ENCODE results near the gene TNFAIP3. TPM values are rescaled to one million over a fixed set of nuclear protein-coding genes. Genes with fewer than 3 reads are reported as not detected.
"Not testable (repeated sequence)": the region's sequence is repeated elsewhere in the genome, so short reads cannot be mapped to it uniquely, and the experiment has no call there.

Gene TNFAIP3
- total and polyA plus RNA-seq, 5 donors = 6.0 to 11.4 (median 10.6) TPM

DNA sequence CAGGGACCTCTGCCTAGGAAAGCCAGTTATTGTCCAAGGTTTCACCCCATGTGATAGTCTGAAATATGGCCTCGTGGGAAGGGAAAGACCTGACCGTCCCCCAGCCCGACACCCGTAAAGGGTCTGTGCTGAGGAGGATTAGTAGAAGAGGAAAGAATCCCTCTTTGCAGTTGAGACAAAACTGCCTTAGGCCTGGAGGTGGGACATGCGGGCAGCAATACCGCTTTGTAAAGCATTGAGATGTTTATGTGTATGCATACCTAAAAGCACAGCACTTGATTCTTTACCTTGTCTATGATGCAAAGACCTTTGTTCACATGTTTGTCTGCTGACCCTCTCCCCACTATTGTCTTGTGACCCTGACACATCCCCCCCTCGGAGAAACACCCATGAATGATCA, 22.3 kb upstream of the TNFAIP3 start:
- WGBS = 85% methylated on average over 7 of the region's 7 CpGs
- intact Hi-C loops (cut with DNase I); H3K27ac ChIP-seq (ENCODE audit: low read length); H3K4me1 ChIP-seq (ENCODE audit: control insufficient read depth, insufficient read depth, low read length); H3K9me3 ChIP-seq (ENCODE audit: control insufficient read depth, low read length); ATAC-seq; DNase-seq; H3K4me3 ChIP-seq (ENCODE audit: low read length); H3K27me3 ChIP-seq (ENCODE audit: control insufficient read depth, insufficient read depth): not testable (repeated sequence)

DNA sequence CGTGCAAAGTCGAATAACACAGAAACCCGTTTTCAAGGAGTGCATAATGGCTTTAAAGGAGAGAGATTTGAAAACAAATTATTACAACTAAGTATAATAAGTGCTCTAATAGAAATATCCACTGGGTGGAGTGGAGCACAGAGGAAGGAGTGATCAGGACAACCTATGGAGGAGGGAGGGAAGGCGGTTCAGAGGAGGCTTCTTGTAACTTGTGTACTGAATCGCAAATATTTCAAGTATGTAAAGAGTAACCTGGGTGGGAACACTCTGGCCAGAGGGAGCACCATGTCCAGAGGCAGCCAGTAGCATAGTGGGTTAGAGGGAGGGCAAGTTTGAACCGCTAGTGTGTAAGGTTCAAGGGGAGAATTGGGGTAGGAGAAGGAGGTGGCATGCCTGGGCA, 21.6 kb upstream of the TNFAIP3 start:
- ATAC-seq (no peak), DNase-seq (no peak)
- intact Hi-C loops (cut with DNase I) = no loop called here
- H3K27ac ChIP-seq (ENCODE audit: low read length) = no peak overlapping the region
- no peaks in the 10 kb centered on the region for H3K27me3 ChIP-seq (ENCODE audit: control insufficient read depth, insufficient read depth)
- H3K4me1 ChIP-seq (ENCODE audit: control insufficient read depth, insufficient read depth, low read length) = no peaks in the 10 kb centered on the region
- H3K9me3 ChIP-seq (ENCODE audit: control insufficient read depth, low read length) = no peaks in the 10 kb centered on the region
- WGBS = 89% methylated on average over 6 of the region's 6 CpGs
- no peak overlapping the region for H3K4me3 ChIP-seq (ENCODE audit: low read length)

DNA sequence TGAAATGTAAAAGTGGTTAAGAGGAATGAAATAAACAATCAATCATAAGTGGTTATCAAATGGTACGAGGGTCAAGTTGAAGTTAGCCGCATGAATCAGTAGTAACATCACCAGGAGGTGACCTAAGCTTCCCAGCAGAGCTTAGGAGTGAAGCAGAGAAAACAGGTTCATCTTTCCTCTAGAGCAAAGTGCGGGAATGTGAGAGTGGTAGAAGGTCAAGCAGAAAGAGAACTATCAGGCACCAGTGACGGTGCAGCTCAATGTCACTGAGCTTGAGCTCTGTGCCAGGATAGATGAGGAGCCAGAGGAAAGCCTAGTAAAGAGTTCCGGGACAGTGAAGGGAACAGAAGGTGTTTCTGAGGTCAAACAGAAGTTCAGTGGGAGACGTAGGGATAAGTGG, 20.8 kb upstream of the TNFAIP3 start:
- H3K9me3 ChIP-seq (ENCODE audit: control insufficient read depth, low read length) = no peaks in the 10 kb centered on the region
- H3K27me3 ChIP-seq (ENCODE audit: control insufficient read depth, insufficient read depth) = no peaks in the 10 kb centered on the region
- DNase-seq = no peak
- intact Hi-C loops (cut with DNase I) = no loop called here
- no peak overlapping the region for H3K27ac ChIP-seq (ENCODE audit: low read length)
- no peak overlapping the region for H3K4me3 ChIP-seq (ENCODE audit: low read length)
- 85% methylated on average over 6 of the region's 6 CpGs for WGBS
- ATAC-seq = peak in 1 of 2 donors; percentile 32
- H3K4me1 ChIP-seq (ENCODE audit: control insufficient read depth, insufficient read depth, low read length) = no peaks in the 10 kb centered on the region

DNA sequence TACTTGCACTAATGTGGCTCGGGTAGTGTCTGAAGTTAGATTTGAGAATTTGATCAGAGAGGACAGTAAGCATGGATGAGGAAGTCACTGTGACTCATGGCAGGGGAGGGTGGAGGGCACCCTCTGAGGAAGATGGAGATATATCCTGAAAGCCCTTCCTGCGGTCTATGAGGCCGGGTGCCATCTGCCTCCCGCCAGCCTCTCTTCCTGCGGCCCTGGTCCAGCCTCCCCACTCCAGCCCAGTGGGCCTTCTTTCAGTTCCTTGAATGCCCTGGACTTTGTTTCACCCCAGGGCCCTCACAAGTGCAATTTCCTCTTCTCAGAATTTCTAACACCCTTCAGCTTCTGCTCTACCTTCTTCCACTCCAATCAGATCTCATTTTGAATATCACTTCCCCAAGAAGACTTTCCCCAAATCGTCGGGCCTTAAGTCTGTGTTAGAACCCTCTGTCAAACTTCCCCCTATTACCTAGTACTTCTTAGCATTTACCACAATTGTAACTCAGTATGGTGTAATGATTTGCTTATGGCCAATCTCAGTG, 20.2 kb upstream of the TNFAIP3 start:
- ATAC-seq = peak; percentile 80 to 89
- no peak overlapping the region for H3K4me3 ChIP-seq (ENCODE audit: low read length)
- no peaks in the 10 kb centered on the region for H3K4me1 ChIP-seq (ENCODE audit: control insufficient read depth, insufficient read depth, low read length)
- no peak overlapping the region for H3K27ac ChIP-seq (ENCODE audit: low read length)
- H3K27me3 ChIP-seq (ENCODE audit: control insufficient read depth, insufficient read depth) = no peaks in the 10 kb centered on the region
- no peaks in the 10 kb centered on the region for H3K9me3 ChIP-seq (ENCODE audit: control insufficient read depth, low read length)
- DNase-seq = peak; percentile 54 to 83 (median 80)
- intact Hi-C loops (cut with DNase I) = no loop called here
- 81% methylated on average over 7 of the region's 7 CpGs for WGBS

DNA sequence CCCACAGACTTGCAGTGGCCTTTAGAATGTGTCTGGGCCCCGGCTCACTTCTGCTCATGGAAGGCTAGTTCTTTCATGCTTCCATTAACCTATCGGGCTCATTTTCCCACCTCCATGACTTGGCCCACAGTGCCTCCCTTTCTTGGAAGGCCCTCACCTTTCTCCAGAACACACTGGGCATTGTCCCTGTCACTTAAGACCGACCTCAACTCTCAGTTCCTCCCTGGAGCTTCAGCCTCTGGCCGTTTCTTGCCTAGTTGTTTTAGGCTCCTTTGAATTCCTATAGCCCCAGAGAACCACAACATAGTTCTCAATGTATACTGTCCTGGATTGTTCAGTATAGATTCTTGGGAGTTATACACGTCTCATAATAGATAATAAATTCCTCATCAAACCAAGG, 19.3 kb upstream of the TNFAIP3 start:
- Histone ChIP-seq H3K4me1 (ENCODE audit: control insufficient read depth, insufficient read depth, low read length) (no peaks in the 10 kb centered on the region), H3K27ac (ENCODE audit: low read length) (no peak overlapping the region), H3K4me3 (ENCODE audit: low read length) (no peak overlapping the region), H3K27me3 (ENCODE audit: control insufficient read depth, insufficient read depth) (no peaks in the 10 kb centered on the region), H3K9me3 (ENCODE audit: control insufficient read depth, low read length) (no peaks in the 10 kb centered on the region)
- ATAC-seq (no peak), DNase-seq (no peak)
- intact Hi-C loops (cut with DNase I) = no loop called here
- 87% methylated on average over 5 of the region's 5 CpGs for WGBS

DNA sequence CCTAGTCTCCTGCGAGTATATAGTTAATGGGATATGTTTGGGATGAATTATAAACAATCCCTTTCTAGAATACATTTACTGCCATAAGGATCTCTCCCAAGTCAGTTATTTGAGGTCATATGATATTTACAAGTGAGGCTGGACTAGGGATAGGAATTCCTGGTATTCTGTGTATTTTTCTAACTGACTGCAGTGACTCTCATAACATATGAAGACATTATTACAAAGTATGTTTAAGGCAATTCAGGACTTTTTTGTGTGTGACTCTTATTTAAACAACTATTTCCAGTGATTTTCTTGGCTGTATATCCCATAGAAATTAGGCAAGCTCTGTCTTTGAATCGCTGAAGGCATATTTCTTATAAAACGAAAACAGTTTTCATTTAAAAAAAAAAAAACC, 18.4 kb upstream of the TNFAIP3 start:
- 62% methylated on average over 3 of the region's 3 CpGs for WGBS
- Histone ChIP-seq H3K4me1 (ENCODE audit: control insufficient read depth, insufficient read depth, low read length) (no peaks in the 10 kb centered on the region), H3K4me3 (ENCODE audit: low read length) (no peak overlapping the region), H3K27me3 (ENCODE audit: control insufficient read depth, insufficient read depth) (no peaks in the 10 kb centered on the region), H3K9me3 (ENCODE audit: control insufficient read depth, low read length) (no peaks in the 10 kb centered on the region), H3K27ac (ENCODE audit: low read length) (no peak overlapping the region)
- DNase-seq (no peak), ATAC-seq (no peak)
- intact Hi-C loops (cut with DNase I) = no loop called here

DNA sequence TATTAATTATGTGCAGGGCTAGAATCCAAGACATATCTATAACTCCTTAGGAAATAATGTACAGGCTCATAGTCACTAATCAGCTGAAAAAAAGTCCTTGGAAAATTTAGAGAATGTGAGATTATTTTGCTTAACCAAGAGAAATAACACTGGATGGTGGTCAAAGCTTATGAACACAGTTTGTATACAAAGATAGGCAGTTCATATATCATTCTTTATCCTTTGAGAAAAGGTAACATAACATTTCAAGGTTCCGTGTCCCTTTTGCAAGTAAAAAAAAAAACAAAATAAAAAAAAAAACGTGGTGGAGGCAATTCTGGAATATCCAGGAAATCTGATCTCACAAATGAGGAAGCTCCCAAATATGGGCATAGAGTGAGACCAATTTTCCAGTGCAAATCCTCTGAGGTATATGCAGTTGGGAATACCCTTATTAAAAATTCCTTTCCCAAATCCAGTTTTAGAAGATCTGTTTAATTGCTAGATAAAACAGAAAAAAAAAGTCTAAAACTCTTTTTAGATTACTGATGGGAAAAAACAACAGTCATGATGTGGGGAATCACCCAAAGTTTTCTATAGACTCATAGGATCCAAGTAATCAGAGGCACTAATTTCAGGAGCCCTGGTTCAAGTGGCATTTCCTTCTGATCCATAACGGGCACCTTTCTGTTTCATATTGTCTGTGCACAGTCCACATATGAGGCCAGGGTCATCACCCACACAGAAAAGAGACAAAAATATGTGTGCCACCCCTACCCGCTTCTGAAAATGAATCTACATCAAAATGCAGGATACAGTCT, 17.7 kb upstream of the TNFAIP3 start:
- ATAC-seq (peak; percentile 29 to 61), DNase-seq (no peak)
- Histone ChIP-seq H3K9me3 (ENCODE audit: control insufficient read depth, low read length) (no peaks in the 10 kb centered on the region), H3K4me1 (ENCODE audit: control insufficient read depth, insufficient read depth, low read length) (no peaks in the 10 kb centered on the region), H3K27me3 (ENCODE audit: control insufficient read depth, insufficient read depth) (no peaks in the 10 kb centered on the region), H3K4me3 (ENCODE audit: low read length) (no peak overlapping the region), H3K27ac (ENCODE audit: low read length) (no peak overlapping the region)
- intact Hi-C loops (cut with DNase I) = no loop called here
- WGBS = 36% methylated on average over 4 of the region's 4 CpGs

DNA sequence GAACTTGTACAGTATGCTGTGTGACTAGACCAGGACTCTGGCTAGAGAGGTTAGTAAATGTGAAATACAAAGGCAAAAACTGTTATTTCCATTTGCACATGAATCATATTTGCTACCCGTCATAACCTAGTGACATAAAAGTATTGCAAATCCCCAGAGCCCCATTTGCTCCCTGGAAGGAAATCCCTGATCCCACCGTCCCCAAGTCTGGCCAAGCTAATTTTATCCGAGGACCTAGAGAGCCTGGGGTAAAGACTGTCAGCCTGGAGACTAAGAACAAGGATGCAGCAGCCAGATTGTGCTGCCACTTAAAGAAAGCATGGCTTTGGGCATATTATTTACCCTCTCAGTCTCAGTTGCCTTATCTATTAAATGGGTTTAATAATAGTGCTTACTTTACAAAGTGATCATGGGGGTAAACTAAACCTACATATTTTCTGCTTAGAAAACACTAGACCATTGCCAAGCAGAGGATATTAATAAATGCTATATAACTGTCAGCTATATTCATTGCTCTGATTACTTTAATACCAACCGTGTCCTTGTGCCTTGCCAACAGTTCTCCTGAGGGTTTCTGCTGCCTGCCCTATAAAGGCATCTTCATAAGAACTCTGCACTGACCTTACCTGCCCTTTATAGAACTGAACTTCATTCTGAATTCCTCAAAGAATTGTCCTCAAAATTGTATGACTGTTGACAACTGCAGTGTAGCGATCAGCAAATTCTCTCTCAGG, 16.9 kb upstream of the TNFAIP3 start:
- intact Hi-C loops (cut with DNase I) = no loop called here
- Histone ChIP-seq H3K9me3 (ENCODE audit: control insufficient read depth, low read length) (no peaks in the 10 kb centered on the region), H3K27ac (ENCODE audit: low read length) (no peak overlapping the region), H3K27me3 (ENCODE audit: control insufficient read depth, insufficient read depth) (no peaks in the 10 kb centered on the region), H3K4me1 (ENCODE audit: control insufficient read depth, insufficient read depth, low read length) (no peaks in the 10 kb centered on the region), H3K4me3 (ENCODE audit: low read length) (no peak overlapping the region)
- 66% methylated on average over 5 of the region's 5 CpGs for WGBS
- ATAC-seq (no peak), DNase-seq (no peak)

DNA sequence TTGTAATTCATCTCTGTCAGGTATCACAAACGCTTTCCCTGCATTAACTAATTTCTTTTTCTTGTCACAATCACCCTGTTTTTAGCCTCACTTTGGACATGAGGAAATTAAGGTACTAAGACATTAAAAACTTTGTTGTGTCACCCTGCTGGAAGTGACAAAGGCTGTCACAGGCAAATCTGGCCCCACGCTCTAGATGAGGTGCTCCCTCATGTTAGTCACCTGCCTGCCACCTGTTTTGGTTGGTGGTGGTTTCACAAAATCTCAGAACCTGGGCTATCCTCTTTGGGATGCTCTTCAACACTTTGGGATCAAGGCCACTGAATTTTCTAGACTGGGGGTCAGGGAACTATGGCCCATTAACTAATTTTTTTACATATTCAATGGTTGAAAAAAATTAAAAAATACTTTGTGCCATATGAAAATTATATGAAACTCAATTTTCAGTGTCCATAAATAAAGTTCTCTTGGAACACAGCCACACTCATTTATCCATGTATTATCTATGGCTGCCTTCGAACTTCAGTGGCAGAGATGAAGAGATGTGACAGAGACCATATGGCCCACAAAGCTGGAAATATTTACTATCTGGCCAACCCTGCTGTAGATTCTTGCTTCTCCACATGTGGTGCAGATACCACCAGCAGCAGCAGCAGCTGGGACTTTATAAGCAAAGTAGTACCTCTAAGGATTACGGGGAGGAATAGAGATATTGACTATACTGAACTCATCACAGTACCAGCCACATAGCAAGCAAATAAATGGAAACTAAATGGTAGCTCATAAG, 16.1 kb upstream of the TNFAIP3 start:
- WGBS = 80% methylated on average over 4 of the region's 4 CpGs

DNA sequence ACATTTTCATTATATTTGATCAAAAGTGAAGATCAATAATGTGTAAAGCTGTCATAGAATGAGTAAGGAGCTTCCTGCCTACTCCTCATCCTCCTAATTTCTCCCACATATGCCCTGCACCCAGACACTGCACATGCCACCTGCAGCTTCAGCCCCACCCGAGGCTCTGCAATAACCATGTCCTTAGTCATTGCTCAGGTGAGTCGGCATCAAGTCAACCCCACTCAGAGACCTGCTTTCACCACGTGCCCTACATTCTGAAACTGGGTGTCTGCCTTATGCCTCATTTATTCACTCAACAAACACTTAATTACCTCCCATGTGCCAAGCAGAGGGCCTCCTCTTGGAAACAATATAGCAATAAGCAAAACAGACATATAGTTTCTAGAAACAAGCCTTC, 15.4 kb upstream of the TNFAIP3 start:
- DNase-seq (no peak), ATAC-seq (no peak)
- 91% methylated on average over 3 of the region's 3 CpGs for WGBS
- Histone ChIP-seq H3K4me1 (ENCODE audit: control insufficient read depth, insufficient read depth, low read length) (no peaks in the 10 kb centered on the region), H3K4me3 (ENCODE audit: low read length) (no peak overlapping the region), H3K27ac (ENCODE audit: low read length) (no peak overlapping the region), H3K27me3 (ENCODE audit: control insufficient read depth, insufficient read depth) (no peaks in the 10 kb centered on the region), H3K9me3 (ENCODE audit: control insufficient read depth, low read length) (no peaks in the 10 kb centered on the region)
- intact Hi-C loops (cut with DNase I) = no loop called here

More for the DNA sequence above, 16.1 kb upstream of the TNFAIP3 start:
- no peak for ATAC-seq
- no peaks in the 10 kb centered on the region for H3K27me3 ChIP-seq (ENCODE audit: control insufficient read depth, insufficient read depth)
- no peak for DNase-seq
- intact Hi-C loops (cut with DNase I) = no loop called here
- no peaks in the 10 kb centered on the region for H3K4me1 ChIP-seq (ENCODE audit: control insufficient read depth, insufficient read depth, low read length)
- no peak overlapping the region for H3K27ac ChIP-seq (ENCODE audit: low read length)
- no peaks in the 10 kb centered on the region for H3K9me3 ChIP-seq (ENCODE audit: control insufficient read depth, low read length)
- H3K4me3 ChIP-seq (ENCODE audit: low read length) = no peak overlapping the region

DNA sequence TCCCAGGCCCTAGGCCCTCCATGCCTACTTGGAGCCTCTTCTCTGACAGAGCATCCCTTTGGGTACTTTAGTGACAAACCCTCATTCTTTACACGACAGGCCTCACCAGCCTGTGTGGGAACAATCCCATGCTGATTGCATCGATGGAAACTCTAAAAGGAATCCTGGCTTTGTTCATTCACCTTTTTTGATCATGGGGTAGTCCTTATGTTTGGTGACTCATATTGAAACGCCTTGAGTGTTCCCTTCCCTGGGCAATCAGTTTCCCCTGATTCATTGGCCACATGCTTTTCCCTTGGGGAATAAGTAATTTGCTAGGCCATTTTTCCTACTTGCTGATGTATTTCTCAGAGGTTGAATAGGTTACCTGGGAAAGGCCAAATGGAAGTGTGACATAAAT, 14.7 kb upstream of the TNFAIP3 start:
- no peaks in the 10 kb centered on the region for H3K27me3 ChIP-seq (ENCODE audit: control insufficient read depth, insufficient read depth)
- intact Hi-C loops (cut with DNase I) = no loop called here
- H3K27ac ChIP-seq (ENCODE audit: low read length) = no peak overlapping the region
- no peak overlapping the region for H3K4me3 ChIP-seq (ENCODE audit: low read length)
- H3K4me1 ChIP-seq (ENCODE audit: control insufficient read depth, insufficient read depth, low read length) = no peaks in the 10 kb centered on the region
- WGBS = 84% methylated on average over 3 of the region's 3 CpGs
- DNase-seq (no peak), ATAC-seq (no peak)
- H3K9me3 ChIP-seq (ENCODE audit: control insufficient read depth, low read length) = no peaks in the 10 kb centered on the region
